ENCODE data around the gene ACTA2. TPM values are rescaled to one million over a fixed set of nuclear protein-coding genes. Genes with fewer than 3 reads are reported as not detected.

ACTA2 gene
- total RNA-seq, 1 donor from 2014 or later: 8.8 TPM

DNA sequence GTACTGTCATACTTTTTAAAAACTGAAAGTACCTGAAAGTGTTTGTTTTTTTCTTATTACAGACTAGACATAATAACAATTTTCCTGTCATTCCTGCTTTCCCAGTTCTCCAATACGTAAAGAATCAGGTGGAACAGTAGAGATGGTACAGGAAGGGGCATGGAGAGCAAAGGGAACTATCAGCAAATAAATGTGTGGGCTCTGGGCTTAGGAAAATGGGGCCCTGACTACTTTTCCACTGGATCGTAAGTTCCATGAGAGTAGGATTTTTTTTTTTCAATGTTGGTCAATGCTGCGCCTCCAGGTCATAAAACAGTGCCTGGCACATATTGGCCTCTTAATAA, 22.8 kb upstream of the ACTA2 start:
- no peaks in the 10 kb centered on the region for H3K9me3 Mint-ChIP-seq
- intact Hi-C loops (cut with micrococcal nuclease): loop anchor here (2.0 kb wide), 1 partner anchor 15 kb away; the partner anchor contains the start of gene FAS
- H3K4me3 Mint-ChIP-seq: peak overlapping the region; percentile 89
- peaks cover 1% of the 10 kb centered on the region for H3K36me3 Mint-ChIP-seq (ENCODE audit: low read depth)
- H3K27ac Mint-ChIP-seq: peak overlapping the region; percentile 93
- no peaks in the 10 kb centered on the region for H3K27me3 Mint-ChIP-seq
- DNase-seq: no peak
- H3K4me1 Mint-ChIP-seq: peaks cover 18% of the 10 kb centered on the region

DNA sequence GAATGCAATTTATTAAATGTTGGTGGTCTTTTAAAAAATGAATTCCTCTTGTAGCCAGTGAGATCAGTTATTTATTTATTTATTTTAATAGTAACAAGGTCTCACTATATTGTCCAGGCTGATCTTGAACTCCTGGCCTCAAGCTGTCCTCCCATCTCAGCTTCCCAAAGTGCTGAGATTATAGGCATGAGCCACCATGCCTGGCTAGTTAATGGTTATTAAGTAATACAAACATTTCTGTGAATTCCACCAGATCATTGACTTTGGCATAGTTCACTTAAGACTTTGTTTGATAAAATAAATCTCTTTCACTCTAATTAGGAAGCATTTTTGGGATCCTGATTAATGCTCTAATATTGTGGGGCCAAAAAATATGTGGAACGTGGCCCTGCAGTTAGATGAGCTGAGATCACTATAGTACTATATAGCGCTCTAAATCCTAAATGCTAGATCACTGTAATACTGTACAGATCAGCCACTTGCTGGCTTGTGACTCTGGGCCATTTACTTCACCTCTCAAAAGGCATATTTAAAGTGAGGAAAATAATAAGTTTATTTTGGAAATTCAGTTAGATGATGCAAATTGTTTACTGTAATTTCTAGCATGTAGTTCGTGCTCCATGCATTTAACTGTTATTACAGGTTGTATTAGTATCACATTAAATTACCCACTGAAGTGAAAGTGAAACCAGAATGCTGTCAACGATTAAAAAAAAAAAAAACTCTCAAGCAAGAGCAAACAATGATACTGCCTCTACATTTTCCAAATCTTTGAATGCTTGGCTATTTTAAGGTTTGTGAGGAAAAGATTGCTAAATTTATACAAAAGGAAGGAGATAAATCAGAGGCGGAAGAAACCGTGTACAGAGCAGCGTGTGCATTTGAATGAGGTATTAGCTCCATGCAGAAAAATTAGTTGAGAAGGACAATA, 22.1 kb upstream of the ACTA2 start:
- peaks cover under 1% of the 10 kb centered on the region for H3K27me3 Mint-ChIP-seq
- peaks cover 1% of the 10 kb centered on the region for H3K36me3 Mint-ChIP-seq (ENCODE audit: low read depth)
- peaks cover 18% of the 10 kb centered on the region for H3K4me1 Mint-ChIP-seq
- peak overlapping the region; percentile 89 for H3K4me3 Mint-ChIP-seq
- no peak for DNase-seq
- H3K9me3 Mint-ChIP-seq: no peaks in the 10 kb centered on the region
- intact Hi-C loops (cut with micrococcal nuclease): loop anchor here (2.0 kb wide), 1 partner anchor 16 kb away; the partner anchor contains the start of gene FAS
- peak overlapping the region; percentile 93 for H3K27ac Mint-ChIP-seq

DNA sequence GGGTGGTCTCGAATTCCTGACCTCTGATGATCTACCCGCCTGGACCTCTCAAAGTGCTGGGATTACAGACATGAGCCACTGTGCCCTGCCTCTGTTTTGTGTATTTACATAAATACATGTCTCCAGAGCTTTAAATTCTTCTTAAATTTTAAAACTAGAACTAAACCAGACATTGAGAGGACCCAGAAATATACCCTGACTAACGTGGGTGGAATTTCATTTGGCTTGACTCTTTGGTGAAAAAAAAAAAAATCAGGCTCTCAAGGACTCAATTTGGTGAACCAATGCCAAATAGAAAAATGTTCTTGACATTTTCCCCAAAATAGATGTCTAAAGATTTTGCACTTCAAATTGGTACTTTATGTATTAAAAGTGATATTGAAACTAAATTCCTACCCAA, 21.4 kb upstream of the ACTA2 start:
- Mint-ChIP-seq H3K36me3 (ENCODE audit: low read depth) (peaks cover 1% of the 10 kb centered on the region), H3K4me1 (peaks cover 17% of the 10 kb centered on the region), H3K27ac (no peak overlapping the region), H3K9me3 (no peaks in the 10 kb centered on the region), H3K4me3 (no peak overlapping the region), H3K27me3 (peaks cover 3% of the 10 kb centered on the region)
- no peak for DNase-seq
- intact Hi-C loops (cut with micrococcal nuclease): loop anchor here (2.0 kb wide), 1 partner anchor 17 kb away; the partner anchor contains the start of gene FAS

DNA sequence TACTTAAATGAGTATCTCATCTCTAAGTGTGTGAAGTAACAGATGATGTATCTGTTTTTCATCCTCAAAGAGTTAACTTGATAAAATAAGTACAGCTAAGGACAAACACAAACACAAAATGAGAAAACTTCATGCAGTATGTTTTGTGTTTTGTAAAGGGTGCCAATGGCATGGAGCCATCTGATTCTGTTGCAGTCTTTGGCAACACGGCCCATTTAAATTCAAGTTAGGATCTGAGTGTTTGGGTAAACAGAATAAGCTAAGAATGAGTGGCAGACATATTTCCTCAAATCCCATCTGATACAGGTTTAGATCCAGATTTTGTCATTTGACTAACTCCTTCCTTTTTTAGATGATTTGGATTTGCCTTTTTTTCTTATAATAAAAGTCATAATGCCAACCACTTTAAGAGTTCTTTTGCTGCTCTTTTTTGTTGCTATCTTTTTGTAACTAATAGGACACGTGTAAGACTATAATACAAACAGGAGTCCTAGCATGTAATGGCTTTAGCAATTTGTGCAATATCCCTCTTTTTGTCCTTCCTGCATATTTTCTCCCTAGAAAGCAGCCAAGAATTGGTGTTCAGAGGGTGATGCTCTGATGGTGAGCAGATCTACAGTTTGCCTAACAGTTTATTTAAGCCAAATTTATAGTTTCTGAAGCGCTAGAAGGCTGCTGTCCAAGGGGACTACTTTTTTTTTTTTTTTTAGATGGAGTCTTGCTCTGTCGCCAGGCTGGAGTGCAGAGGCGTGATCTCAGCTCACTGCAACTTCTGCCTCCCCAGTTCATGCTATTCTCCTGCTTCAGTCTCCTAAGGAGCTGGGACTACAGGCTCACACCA, 18.9 kb upstream of the ACTA2 start:
- peaks cover 15% of the 10 kb centered on the region for H3K4me1 Mint-ChIP-seq
- intact Hi-C loops (cut with micrococcal nuclease): no loop called here
- peaks cover 9% of the 10 kb centered on the region for H3K27me3 Mint-ChIP-seq
- DNase-seq: no peak
- H3K4me3 Mint-ChIP-seq: no peak overlapping the region
- H3K36me3 Mint-ChIP-seq (ENCODE audit: low read depth): no peaks in the 10 kb centered on the region
- H3K27ac Mint-ChIP-seq: no peak overlapping the region
- H3K9me3 Mint-ChIP-seq: no peaks in the 10 kb centered on the region

DNA sequence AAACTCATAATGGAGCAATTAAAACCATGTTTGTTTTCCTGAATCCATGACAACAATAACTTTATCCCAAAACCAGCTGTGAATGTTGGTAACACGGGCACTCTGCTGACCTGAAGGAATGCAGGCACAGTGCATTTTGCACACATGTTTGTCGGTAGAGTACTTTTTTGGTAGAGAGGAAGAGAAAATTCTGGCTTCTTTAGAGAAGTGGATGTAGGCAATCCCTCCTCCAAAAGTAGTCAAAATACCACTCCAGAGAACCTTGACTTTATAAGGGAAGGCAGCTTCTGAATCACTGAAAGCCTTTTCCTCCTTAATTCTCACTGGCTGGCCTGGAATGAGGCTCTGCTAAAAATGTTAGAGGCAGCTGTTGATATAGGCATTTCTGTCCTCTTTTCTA, 15.8 kb upstream of the ACTA2 start:
- H3K27ac Mint-ChIP-seq: no peak overlapping the region
- no peaks in the 10 kb centered on the region for H3K9me3 Mint-ChIP-seq
- H3K4me1 Mint-ChIP-seq: peaks cover 3% of the 10 kb centered on the region

DNA sequence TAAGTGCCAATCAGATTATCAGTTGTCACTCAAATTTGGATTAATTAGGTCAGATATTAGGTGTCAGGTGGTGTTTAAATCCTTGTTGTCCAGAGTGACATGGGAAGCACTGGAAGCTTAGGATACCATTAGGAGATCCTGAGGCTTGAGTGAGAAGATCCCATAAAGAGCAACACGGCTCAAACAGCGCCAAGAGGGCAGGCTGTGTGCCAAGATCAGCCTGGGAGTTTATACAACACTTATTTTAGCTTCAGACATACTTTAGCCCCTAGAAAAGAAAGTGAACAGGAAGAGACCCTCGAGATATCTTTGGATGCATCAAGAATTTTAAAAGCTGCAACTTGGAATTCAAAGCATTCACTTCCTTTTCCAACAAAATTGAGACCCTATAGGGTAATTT, 14.2 kb upstream of the ACTA2 start:
- H3K27ac Mint-ChIP-seq: no peak overlapping the region
- H3K4me3 Mint-ChIP-seq: no peak overlapping the region
- no peaks in the 10 kb centered on the region for H3K9me3 Mint-ChIP-seq
- peaks cover 20% of the 10 kb centered on the region for H3K27me3 Mint-ChIP-seq
- intact Hi-C loops (cut with micrococcal nuclease): no loop called here
- peaks cover 3% of the 10 kb centered on the region for H3K36me3 Mint-ChIP-seq (ENCODE audit: low read depth)
- peaks cover 12% of the 10 kb centered on the region for H3K4me1 Mint-ChIP-seq
- no peak for DNase-seq

More for the DNA sequence above, 15.8 kb upstream of the ACTA2 start:
- H3K36me3 Mint-ChIP-seq (ENCODE audit: low read depth): no peaks in the 10 kb centered on the region
- peaks cover 20% of the 10 kb centered on the region for H3K27me3 Mint-ChIP-seq
- H3K4me3 Mint-ChIP-seq: no peak overlapping the region
- intact Hi-C loops (cut with micrococcal nuclease): no loop called here
- DNase-seq: no peak

DNA sequence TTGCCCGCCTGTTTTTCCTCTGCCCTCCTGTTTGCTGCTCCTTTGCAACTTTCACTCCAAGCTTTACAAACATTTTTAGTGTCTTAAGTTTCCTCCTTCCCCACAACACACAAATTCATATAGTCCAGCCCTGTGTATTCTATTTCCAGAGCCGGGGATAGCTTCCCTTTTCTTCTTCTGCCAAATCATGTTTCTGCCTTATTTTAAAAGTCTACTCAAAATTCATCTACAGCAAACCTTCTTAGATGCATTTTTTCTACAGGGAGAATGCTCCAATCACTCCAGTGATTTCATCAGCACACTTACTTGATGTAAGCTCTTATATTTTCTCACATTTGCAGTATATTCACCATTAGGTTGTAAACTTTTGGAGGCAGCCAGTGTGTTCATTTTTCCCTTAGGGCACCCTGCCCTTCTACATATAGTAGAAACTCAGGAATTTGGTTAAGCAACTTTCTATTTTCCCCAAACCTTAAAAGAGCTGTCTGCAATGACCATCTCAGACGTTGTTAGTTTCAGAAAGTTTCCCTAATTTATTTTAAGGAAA, 12.4 kb upstream of the ACTA2 start:
- no peak for DNase-seq
- Mint-ChIP-seq H3K4me3 (no peak overlapping the region), H3K4me1 (peaks cover 27% of the 10 kb centered on the region), H3K36me3 (ENCODE audit: low read depth) (peaks cover 3% of the 10 kb centered on the region), H3K9me3 (no peaks in the 10 kb centered on the region), H3K27ac (no peak overlapping the region), H3K27me3 (peaks cover 20% of the 10 kb centered on the region)
- intact Hi-C loops (cut with micrococcal nuclease): no loop called here

DNA sequence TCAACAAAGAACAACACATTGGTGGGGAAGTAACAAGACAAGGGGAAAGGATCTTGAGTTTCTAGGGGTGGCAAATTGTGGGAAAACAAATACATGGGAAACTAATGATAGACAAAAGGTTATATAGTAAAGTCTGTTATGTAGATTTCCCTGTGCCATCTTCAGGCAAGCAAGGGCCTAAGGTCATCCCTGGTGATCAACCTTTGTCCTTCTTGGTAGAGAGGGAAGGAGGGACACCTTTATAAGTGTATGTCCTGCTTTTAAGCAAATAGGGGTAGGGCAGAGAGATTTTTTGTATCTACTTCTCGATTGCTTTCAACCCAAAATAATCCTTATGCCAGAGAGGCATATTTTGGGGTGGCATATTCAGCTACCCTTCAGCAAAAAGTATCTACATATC, 11.8 kb upstream of the ACTA2 start:
- no peak overlapping the region for H3K4me3 Mint-ChIP-seq
- H3K27me3 Mint-ChIP-seq: peaks cover 18% of the 10 kb centered on the region
- peaks cover 3% of the 10 kb centered on the region for H3K36me3 Mint-ChIP-seq (ENCODE audit: low read depth)
- intact Hi-C loops (cut with micrococcal nuclease): no loop called here
- DNase-seq: no peak
- H3K27ac Mint-ChIP-seq: no peak overlapping the region
- peaks cover 27% of the 10 kb centered on the region for H3K4me1 Mint-ChIP-seq
- no peaks in the 10 kb centered on the region for H3K9me3 Mint-ChIP-seq

DNA sequence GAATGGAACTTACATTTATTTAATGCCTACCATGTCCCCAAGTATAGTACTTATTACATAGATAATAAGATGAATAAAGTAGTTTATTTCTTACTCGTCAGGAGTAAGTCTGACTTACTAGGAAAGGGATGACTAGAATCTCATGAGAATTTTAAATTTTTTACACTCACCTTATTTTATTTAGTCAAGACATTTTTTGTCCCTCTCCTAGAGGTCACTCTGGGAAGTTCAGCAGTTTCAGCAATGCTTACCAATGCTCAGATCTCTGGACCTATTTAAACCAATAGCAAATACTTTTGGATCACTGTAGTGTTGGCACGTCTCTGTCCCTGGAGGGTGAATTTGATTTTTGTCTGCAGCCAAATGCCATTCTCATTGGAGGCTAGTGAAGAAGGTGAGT, 10.7 kb upstream of the ACTA2 start:
- H3K36me3 Mint-ChIP-seq (ENCODE audit: low read depth): peaks cover 3% of the 10 kb centered on the region
- intact Hi-C loops (cut with micrococcal nuclease): no loop called here

DNA sequence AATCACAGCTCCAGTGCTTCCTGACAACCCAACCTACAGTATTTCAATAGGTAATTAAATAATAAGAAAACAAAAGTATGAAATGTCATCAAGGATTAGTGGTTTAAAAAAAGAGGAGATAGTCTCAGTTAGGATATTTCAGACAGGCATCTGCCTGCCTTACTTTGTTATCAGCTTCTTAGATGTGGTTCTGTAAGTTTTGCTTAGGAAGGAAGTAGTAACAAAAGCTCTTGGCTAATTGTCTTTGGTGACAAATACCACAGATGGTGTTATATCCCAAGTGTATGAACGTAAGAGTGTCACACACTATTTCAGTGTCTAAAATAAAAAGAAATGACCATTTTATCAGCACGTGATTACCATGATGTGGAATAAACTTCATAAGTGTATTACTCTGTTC, 9.8 kb upstream of the ACTA2 start:
- H3K27ac Mint-ChIP-seq: no peak overlapping the region
- intact Hi-C loops (cut with micrococcal nuclease): no loop called here
- peaks cover 3% of the 10 kb centered on the region for H3K36me3 Mint-ChIP-seq (ENCODE audit: low read depth)
- peaks cover 27% of the 10 kb centered on the region for H3K4me1 Mint-ChIP-seq
- H3K27me3 Mint-ChIP-seq: peaks cover 15% of the 10 kb centered on the region
- H3K9me3 Mint-ChIP-seq: no peaks in the 10 kb centered on the region
- peak overlapping the region; percentile 53 for H3K4me3 Mint-ChIP-seq
- DNase-seq: peak; percentile 60

More for the DNA sequence above, 10.7 kb upstream of the ACTA2 start:
- H3K4me1 Mint-ChIP-seq: peaks cover 27% of the 10 kb centered on the region
- no peak overlapping the region for H3K27ac Mint-ChIP-seq
- peaks cover 18% of the 10 kb centered on the region for H3K27me3 Mint-ChIP-seq
- DNase-seq: no peak
- H3K9me3 Mint-ChIP-seq: no peaks in the 10 kb centered on the region
- no peak overlapping the region for H3K4me3 Mint-ChIP-seq

DNA sequence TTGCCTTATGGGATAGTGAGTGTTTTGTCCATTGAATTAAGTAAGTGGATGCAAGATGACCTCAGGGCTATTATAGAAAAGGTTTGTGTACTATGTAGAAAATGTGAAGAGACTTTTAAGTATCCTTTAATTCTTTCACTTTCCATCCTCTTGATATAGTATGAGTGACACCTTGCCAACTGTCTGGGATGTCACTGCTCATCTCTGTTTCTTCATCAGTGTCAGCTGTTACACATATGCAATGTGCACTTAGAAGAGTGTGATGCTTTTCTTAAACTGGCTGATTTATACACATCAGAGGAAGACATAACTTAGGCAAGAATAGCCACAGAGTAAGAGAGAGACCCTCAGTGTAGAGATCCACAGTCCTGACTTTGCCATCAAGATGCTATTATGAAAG, 8.7 kb upstream of the ACTA2 start:
- DNase-seq: no peak
- Mint-ChIP-seq H3K36me3 (ENCODE audit: low read depth) (peaks cover 3% of the 10 kb centered on the region), H3K4me1 (peaks cover 27% of the 10 kb centered on the region), H3K27me3 (peaks cover 12% of the 10 kb centered on the region), H3K27ac (no peak overlapping the region), H3K9me3 (no peaks in the 10 kb centered on the region), H3K4me3 (no peak overlapping the region)
- intact Hi-C loops (cut with micrococcal nuclease): loop anchor here (2.0 kb wide), 1 partner anchor 28 kb away; no protein-coding TSS in a partner anchor

DNA sequence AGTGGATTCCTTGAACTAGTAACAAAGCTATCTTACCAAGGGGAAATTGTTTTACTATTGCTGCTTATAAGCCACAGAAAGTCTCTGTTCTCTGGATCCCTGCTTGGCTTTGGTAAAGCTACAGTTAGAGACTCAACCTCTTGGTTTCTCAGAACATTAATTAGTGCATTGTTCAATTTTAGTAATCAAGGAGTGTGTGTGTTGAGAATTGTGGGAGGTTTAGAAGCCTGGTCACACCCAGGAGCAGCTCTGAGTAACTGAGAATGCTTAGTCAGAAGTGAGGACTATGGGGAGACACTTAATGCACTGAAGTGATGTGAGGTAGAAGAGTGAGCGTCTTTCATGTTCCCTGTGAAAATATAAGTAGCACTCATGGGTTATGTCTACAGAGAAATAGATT, 8.2 kb upstream of the ACTA2 start:
- intact Hi-C loops (cut with micrococcal nuclease): loop anchor here (2.0 kb wide), 1 partner anchor 28 kb away; no protein-coding TSS in a partner anchor
- no peak overlapping the region for H3K27ac Mint-ChIP-seq

DNA sequence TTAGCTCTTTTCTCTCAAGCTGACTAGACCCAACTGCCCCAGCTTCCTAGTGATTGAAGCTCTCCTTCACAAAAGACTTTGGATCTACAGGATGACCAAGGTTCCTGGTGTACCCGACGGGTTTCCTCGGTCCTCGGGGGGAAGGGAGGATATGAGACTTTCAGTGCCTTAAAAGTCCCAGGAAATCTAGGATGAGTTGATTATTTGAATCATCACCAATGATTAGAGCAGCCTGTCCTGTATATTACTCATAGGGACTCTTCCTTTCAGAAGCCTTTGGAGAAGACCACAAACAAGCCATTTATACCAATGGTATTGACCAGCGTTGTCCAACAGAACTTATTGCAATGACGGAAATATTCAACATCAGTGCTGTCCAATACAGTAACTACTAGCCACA, 6.1 kb upstream of the ACTA2 start:
- H3K36me3 Mint-ChIP-seq (ENCODE audit: low read depth): peaks cover 3% of the 10 kb centered on the region
- no peaks in the 10 kb centered on the region for H3K9me3 Mint-ChIP-seq
- intact Hi-C loops (cut with micrococcal nuclease): no loop called here
- no peak for DNase-seq
- no peak overlapping the region for H3K4me3 Mint-ChIP-seq
- peaks cover 3% of the 10 kb centered on the region for H3K27me3 Mint-ChIP-seq
- no peak overlapping the region for H3K27ac Mint-ChIP-seq
- peaks cover 27% of the 10 kb centered on the region for H3K4me1 Mint-ChIP-seq

More for the DNA sequence above, 8.2 kb upstream of the ACTA2 start:
- Mint-ChIP-seq H3K27me3 (peaks cover 10% of the 10 kb centered on the region), H3K4me1 (peaks cover 27% of the 10 kb centered on the region), H3K36me3 (ENCODE audit: low read depth) (peaks cover 3% of the 10 kb centered on the region), H3K9me3 (no peaks in the 10 kb centered on the region), H3K4me3 (no peak overlapping the region)
- no peak for DNase-seq
